HepG2 (cell line): ENCODE measurements around the gene MFSD8. TPM values are rescaled to one million over a fixed set of nuclear protein-coding genes. Genes with fewer than 3 reads are reported as not detected.

Source experiments
- ATAC-seq: fragments of 200-7000 bp; cut with Tn5 transposase; 3 replicates; pipeline ENCODE4 v1.9.1; 2020; ENCODE audit warnings: mild to moderate bottlenecking, moderate library complexity
- BruUV-seq: library from RNA; stranded (reverse); fragments of 400-500 nt; replicated peaks from 2 replicates; lab custom pipeline; 2021; lab: Mats Ljungman, UMichigan
- CTCF ChIA-PET: fragments of 300-600 bp; formaldehyde crosslinking; extraction: SDS; loops from one replicate; lab custom pipeline; 2021; ENCODE audit warnings: low total read pairs, inconsistent platforms, low intra/inter-chr PET ratio; lab: Yijun Ruan, JAX
- POLR2A ChIA-PET: fragments of 350-600 bp; sonication (Branson Sonifier 250); formaldehyde crosslinking; loops from one replicate; lab custom pipeline; 2020; ENCODE audit warnings: antibody characterized with exemption, inconsistent platforms; lab: Yijun Ruan, JAX
- DNase-seq: peaks from one replicate; pipeline ENCODE4 v3.0.0-alpha.2; 2015; ENCODE audit warnings: low spot score
- FAIRE-seq: peaks from 3 replicates; lab custom pipeline; 2011; peaks lifted over from hg19 to GRCh38; lab: Jason Lieb, UNC
- H2AFZ ChIP-seq: one replicate; pipeline ENCODE4 v1.6.1; 2011; ENCODE audit warnings: low read length, inconsistent platforms
- H3K27ac ChIP-seq: fragments of 300-600 bp; 3 replicates; pipeline ENCODE4 v1.8.0; 2011; ENCODE audit warnings: mixed run types, mild to moderate bottlenecking, mixed read lengths, low read length, inconsistent platforms; ENCODE audit not compliant: insufficient read depth; ENCODE audit errors: extremely low read length
- H3K27me3 ChIP-seq, 2 experiments: fragments of 200-600 bp in 1 of 2; 2 replicates in 1 of 2; 3 replicates in 1 of 2; pipeline versions ENCODE4 v1.6.0 to v1.8.0; 2011; ENCODE audit warnings: low read length in 2 of 2, mild to moderate bottlenecking in 2 of 2, moderate library complexity in 2 of 2, inconsistent platforms in 1 of 2; ENCODE audit not compliant: insufficient read depth in 2 of 2, control insufficient read depth in 1 of 2
- H3K36me3 ChIP-seq, 2 experiments: fragments of 200-600 bp in 1 of 2; replicated peaks in 1 of 2; 2 replicates in 1 of 2; 3 replicates in 1 of 2; pipeline versions ENCODE4 v1.5.1 to v1.8.0; 2011; ENCODE audit warnings: low read length in 2 of 2, inconsistent platforms in 1 of 2; ENCODE audit not compliant: insufficient read depth in 2 of 2, control insufficient read depth in 1 of 2
- H3K4me1 ChIP-seq: 2 replicates; pipeline ENCODE4 v1.5.1; 2012; ENCODE audit warnings: low read length, inconsistent platforms; ENCODE audit not compliant: insufficient read depth
- H3K4me2 ChIP-seq: 2 replicates; pipeline ENCODE4 v1.6.0; 2011; ENCODE audit warnings: low read depth, low read length, inconsistent platforms
- H3K4me3 ChIP-seq, 3 experiments: fragments of 200-600 bp in 1 of 3; sonication (generic), shearing (Covaris generic) in 1 of 3; replicated peaks in 1 of 3; 2 replicates each; pipeline ENCODE4 v1.5.1; 2011 to 2016; ENCODE audit warnings: low read length in 3 of 3, inconsistent platforms in 2 of 3, low read depth in 2 of 3, mild to moderate bottlenecking in 2 of 3, control low read depth in 1 of 3, mixed read lengths in 1 of 3; ENCODE audit not compliant: insufficient read depth in 1 of 3
- H3K79me2 ChIP-seq: one replicate; pipeline ENCODE4 v1.6.1; 2011; ENCODE audit warnings: low read length, inconsistent platforms; ENCODE audit not compliant: insufficient read depth
- H3K9ac ChIP-seq: 2 replicates; pipeline ENCODE4 v1.6.0; 2011; ENCODE audit warnings: mild to moderate bottlenecking, low read depth, low read length, inconsistent platforms; ENCODE audit not compliant: insufficient read depth
- H3K9me3 ChIP-seq: 2 replicates; pipeline ENCODE4 v1.5.1; 2012; ENCODE audit warnings: mild to moderate bottlenecking, low read length
- H4K20me1 ChIP-seq: 2 replicates; pipeline ENCODE4 v1.6.0; 2011; ENCODE audit warnings: inconsistent platforms, mild to moderate bottlenecking, low read length, moderate library complexity; ENCODE audit not compliant: insufficient read depth
- AKNA ChIP-seq: sonication (generic); formaldehyde crosslinking; IDR thresholded peaks from 2 replicates; pipeline ENCODE4 v1.4.0; 2020; ENCODE audit warnings: missing genetic modification reagents, borderline replicate concordance
- BCL6 ChIP-seq: IDR thresholded peaks from 2 replicates; pipeline ENCODE4 v1.6.1; 2016; ENCODE audit warnings: missing genetic modification reagents, missing compliant biosample characterization
- CEBPG ChIP-seq: IDR thresholded peaks from 2 replicates; pipeline ENCODE4 v1.6.1; 2016
- FOSL1 ChIP-seq: sonication (generic); formaldehyde crosslinking; IDR thresholded peaks from 2 replicates; pipeline ENCODE4 v1.9.0; 2021; ENCODE audit warnings: missing genetic modification reagents, borderline replicate concordance
- GTF2F1 ChIP-seq: fragments of 150-350 bp; IDR thresholded peaks from 2 replicates; pipeline ENCODE4 v1.6.1; 2014; ENCODE audit warnings: low read length
- MYNN ChIP-seq: sonication (generic); formaldehyde crosslinking; IDR thresholded peaks from 2 replicates; pipeline ENCODE4 v1.4.0; 2020; ENCODE audit warnings: mild to moderate bottlenecking, low read depth, missing genetic modification reagents
- POLR2A ChIP-seq, 2 experiments: IDR thresholded peaks; 2 replicates each; pipeline ENCODE4 v1.6.1; 2011; ENCODE audit warnings: low read depth in 2 of 2, low read length in 2 of 2, mild to moderate bottlenecking in 1 of 2, moderate library complexity in 1 of 2; ENCODE audit not compliant: insufficient read depth in 1 of 2
- SMAD9 ChIP-seq: sonication (generic); formaldehyde crosslinking; IDR thresholded peaks from 2 replicates; pipeline ENCODE4 v1.5.1; 2020; ENCODE audit warnings: mild to moderate bottlenecking, missing genetic modification reagents
- SRSF4 ChIP-seq: fragments of 200-400 bp; formaldehyde crosslinking; IDR thresholded peaks from one replicate; pipeline ENCODE4 v1.6.1; 2018; ENCODE audit warnings: mild to moderate bottlenecking, low read depth, low read length, moderate library complexity; ENCODE audit not compliant: poor library complexity, severe bottlenecking
- ZFP36L2 ChIP-seq: sonication (generic); formaldehyde crosslinking; IDR thresholded peaks from 2 replicates; pipeline ENCODE4 v1.4.0; 2020; ENCODE audit warnings: missing genetic modification reagents
- ZNF251 ChIP-seq: sonication (generic); formaldehyde crosslinking; IDR thresholded peaks from 2 replicates; pipeline ENCODE4 v1.9.0; 2021; ENCODE audit warnings: mild to moderate bottlenecking, missing genetic modification reagents
- ZNF414 ChIP-seq: sonication (generic); formaldehyde crosslinking; IDR thresholded peaks from 2 replicates; pipeline ENCODE4 v1.5.0; 2020; ENCODE audit warnings: missing genetic modification reagents
- ZNF451 ChIP-seq: sonication (generic); formaldehyde crosslinking; IDR thresholded peaks from 2 replicates; pipeline ENCODE4 v1.5.0; 2020; ENCODE audit warnings: mild to moderate bottlenecking, missing genetic modification reagents
- ZNF530 ChIP-seq: sonication (generic); formaldehyde crosslinking; IDR thresholded peaks from 2 replicates; pipeline ENCODE4 v1.5.0; 2020; ENCODE audit warnings: low read depth, mild to moderate bottlenecking, missing genetic modification reagents
- ZNF670 ChIP-seq: sonication (generic); formaldehyde crosslinking; IDR thresholded peaks from 2 replicates; pipeline ENCODE4 v1.8.0; 2022; ENCODE audit warnings: mild to moderate bottlenecking, missing genetic modification reagents, borderline replicate concordance
- ZNF740 ChIP-seq: sonication (generic); formaldehyde crosslinking; IDR thresholded peaks from 2 replicates; pipeline ENCODE4 v1.4.0; 2020; ENCODE audit warnings: missing genetic modification reagents
- ZNF841 ChIP-seq: sonication (generic); formaldehyde crosslinking; IDR thresholded peaks from 2 replicates; pipeline ENCODE4 v1.8.1; 2023; ENCODE audit warnings: missing genetic modification reagents, borderline replicate concordance
- ZNF878 ChIP-seq: sonication (generic); formaldehyde crosslinking; IDR thresholded peaks from 2 replicates; pipeline ENCODE4 v1.8.1; 2023; ENCODE audit warnings: mild to moderate bottlenecking, missing genetic modification reagents, moderate library complexity
- WGBS: methylation state at CpG from one replicate; pipeline ENCODE4 v1.1.6; 2017; ENCODE audit warnings: low lambda C conversion rate; 5-methylcytosine and 5-hydroxymethylcytosine counted together
- in situ Hi-C: cut with HindIII; loops from 2 replicates; pipeline ENCODE4 v1.10.0; 2017; ENCODE audit warnings: low pct_unique_long_range_greater_than_20kb; ENCODE audit not compliant: extremely low pct_ligation_motif_present
- intact Hi-C: fragments of 100-400 bp; cut with micrococcal nuclease; formaldehyde crosslinking; loops from one replicate; pipeline ENCODE4 v1.10.0; 2022; ENCODE audit not compliant: unreplicated experiment
- polyA plus RNA-seq, 8 experiments: library from polyadenylated mRNA; depleted of rRNA in 3 of 8; stranded (reverse) in 7 of 8; unstranded in 1 of 8; fragments of >200 nt; fragmentation: Illumina TruSeq in 4 of 8; extraction: Trizol in 4 of 8; gene quantifications; 2 replicates each; pipeline versions ENCODE4 v1.2.1 to v1.2.3, GENCODE V29; 2011 to 2016; ENCODE audit warnings: low read depth in 4 of 8, missing spikeins in 1 of 8, mixed read lengths in 1 of 8; ENCODE audit not compliant: insufficient read depth in 1 of 8
- total RNA-seq, 5 experiments: library from RNA; depleted of rRNA; stranded (reverse); fragments of >200 nt; fragmentation: Illumina TruSeq; extraction: Trizol; gene quantifications; 2 replicates each; pipeline ENCODE4 v1.2.3, GENCODE V29; 2016; ENCODE audit warnings: low read depth in 1 of 5

The MFSD8 gene
- total and polyA plus RNA-seq, 2 of the 13 experiments (the other 11 are each of a cell fraction or from before 2014, with no cell fraction given) = 24.8 to 25.5 TPM

GRCh38 chr4:127888559-127888958, 76.4 kb downstream of the MFSD8 start (continued):
- TF ChIP-seq ZFP36L2 (CRISPR knock-in tag) (no peak), ZNF740 (CRISPR knock-in tag) (no peak), ZNF451 (CRISPR knock-in tag) (no peak), AKNA (CRISPR knock-in tag) (no peak)

- in situ Hi-C loops = no loop called here
- FAIRE-seq (peak; percentile 57), DNase-seq (no peak), ATAC-seq (no peak; the same call in 2 of the 3 replicates)
- Histone ChIP-seq H3K4me3 (peak overlapping the region; percentile 75 to 92 (median 90)), H3K4me1 (peaks cover 22% of the 10 kb centered on the region), H3K9me3 (no peaks in the 10 kb centered on the region), H3K4me2 (peak overlapping the region; percentile 83), H4K20me1 (no peaks in the 10 kb centered on the region), H3K79me2 (peaks cover 15% of the 10 kb centered on the region), H3K9ac (peak overlapping the region; percentile 88), H3K36me3 (peaks cover 2 to 10% of the 10 kb centered on the region in 2 experiments; a peak in 2 of 5 replicates), H3K27ac (peak overlapping the region; percentile 86), H3K27me3 (no peaks in the 10 kb centered on the region), H2AFZ (peak overlapping the region; percentile 68)
- no TSS peak for BruUV-seq
- intact Hi-C loops = loop anchor here (1.0 to 10.0 kb wide), 3 partner anchors 83 to 184 kb away; partner anchors contain the start of genes ABHD18, HSPA4L and MFSD8
- ChIA-PET POLR2A (interaction anchor here (1.0 to 1.7 kb wide), 4 partner anchors 9 to 180 kb away, joined by 4 to 15 read pairs (median 7); partner anchors contain the start of genes ABHD18, LARP1B and MFSD8), CTCF (no interaction called here)
- WGBS = 4% methylated on average over 6 of the region's 7 CpGs
- 0 out of 2 replicates have a peak, but pooled peaks have one; percentile 12 for TF ChIP-seq BCL6
- no peak for TF ChIP-seq SRSF4
- no peak for TF ChIP-seq CEBPG
- peak; percentile 30 to 54; a peak in 2 of 4 replicates for TF ChIP-seq POLR2A (IDR thresholded peaks at IDR 0.05; ENCODE audit: insufficient read depth in 1 of 2, low read depth in 2 of 2, low read length in 2 of 2)
- TF ChIP-seq GTF2F1 = no peak
- TF ChIP-seq ZNF251 (CRISPR knock-in tag) = no peak
- no peak for TF ChIP-seq ZNF841
- TF ChIP-seq ZNF878 (CRISPR knock-in tag) = no peak
- TF ChIP-seq SMAD9 = no peak
- TF ChIP-seq ZNF530 (CRISPR knock-in tag) = no peak
- TF ChIP-seq MYNN (CRISPR knock-in tag) = no peak
- no peak for TF ChIP-seq ZNF414
- no peak for TF ChIP-seq ZNF670 (CRISPR knock-in tag)
- TF ChIP-seq FOSL1 (CRISPR knock-in tag) = no peak
Observed at GRCh38 chr4:127881563-127881864, 83.5 kb downstream of the MFSD8 start.
